GM23338 (cell line): ENCODE results near the gene CNTN5.

Experiments used
- CREB1 ChIP-seq: fragments of 250-450 bp; sonication (Bioruptor Pico); IDR thresholded peaks from 2 replicates; pipeline ENCODE4 v1.5.0; 2020; ENCODE audit warnings: low read depth, mild to moderate bottlenecking, moderate library complexity
- CTCF ChIP-seq, 2 experiments: fragments of 200-600 bp in 1 of 2; sonication (generic) in 1 of 2; conservative IDR thresholded peaks; 2 replicates each; pipeline versions ENCODE4 v1.5.1 to v1.6.1; 2016 to 2017; ENCODE audit warnings: antibody characterized with exemption in 2 of 2, low read depth in 2 of 2, mild to moderate bottlenecking in 2 of 2, moderate library complexity in 1 of 2
- EZH2 ChIP-seq: fragments of 200-600 bp; sonication (generic); IDR thresholded peaks from one replicate; pipeline ENCODE4 v1.8.0; 2017; ENCODE audit warnings: antibody characterized with exemption, mild to moderate bottlenecking, low read depth; ENCODE audit not compliant: unreplicated experiment
- EZH2phosphoT487 ChIP-seq: fragments of 200-600 bp; sonication (generic); IDR thresholded peaks from one replicate; pipeline ENCODE4 v1.8.1; 2018; ENCODE audit warnings: antibody characterized with exemption; ENCODE audit not compliant: unreplicated experiment
- JUNB ChIP-seq: IDR thresholded peaks from one replicate; pipeline ENCODE4 v1.6.1; 2016; ENCODE audit warnings: antibody characterized with exemption; ENCODE audit not compliant: unreplicated experiment
- POLR2AphosphoS5 ChIP-seq: IDR thresholded peaks from 2 replicates; pipeline ENCODE4 v1.6.1; 2016; ENCODE audit warnings: antibody characterized with exemption, low read depth
- STAT1 ChIP-seq: IDR thresholded peaks from one replicate; pipeline ENCODE4 v1.6.1; 2016; ENCODE audit warnings: antibody characterized with exemption; ENCODE audit not compliant: unreplicated experiment
- ZNF114 ChIP-seq: fragments of 250-450 bp; sonication (Bioruptor Pico); IDR thresholded peaks from 2 replicates; pipeline ENCODE4 v1.5.0; 2020; ENCODE audit warnings: mild to moderate bottlenecking, moderate library complexity

- TF ChIP-seq POLR2AphosphoS5 = no peak
- TF ChIP-seq CTCF (conservative IDR thresholded peaks at IDR 0.05; ENCODE audit: low read depth in 2 of 2) = no peak
- no peak for TF ChIP-seq CREB1 (CRISPR knock-in tag)
- TF ChIP-seq EZH2 = no peak
- no peak for TF ChIP-seq EZH2phosphoT487
- TF ChIP-seq STAT1 = no peak
- no peak for TF ChIP-seq JUNB
- TF ChIP-seq ZNF114 (CRISPR knock-in tag) = no peak
Observed at GRCh38 chr11:100303897-100304296, 1283.1 kb downstream of the CNTN5 start.
